COR-L47 (cell line): ENCODE data around the gene LEPR.
"Not testable (repeated sequence)": the region's sequence is repeated elsewhere in the genome, so short reads cannot be mapped to it uniquely, and the experiment has no call there.

ENCODE experiments used
- DNase-seq: peaks from one replicate; lab custom pipeline; 2025; lab: John Stamatoyannopoulos, UW

LEPR gene

GRCh38 chr1:65435987-65436386 lies 15.5 kb downstream of the LEPR start:
- no peak for DNase-seq

DNA sequence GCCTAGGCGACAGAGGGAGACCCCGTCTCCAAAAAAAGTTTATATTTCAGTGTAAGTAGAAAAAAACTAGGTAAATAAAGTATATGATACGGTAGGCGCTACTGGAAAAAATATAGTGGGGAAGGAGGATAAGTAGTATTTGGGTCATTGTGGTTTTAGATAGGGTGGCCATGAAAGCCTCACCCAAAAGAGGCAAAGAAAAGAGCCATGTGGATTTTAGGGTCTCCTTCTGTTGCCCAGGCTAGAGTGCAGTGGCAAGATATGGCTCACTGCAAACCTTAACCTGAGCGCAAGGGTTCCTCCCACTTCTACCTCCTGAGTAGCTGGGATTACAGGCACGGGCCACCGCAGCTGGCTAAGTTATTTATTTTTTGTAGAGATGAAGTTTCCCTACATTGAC lies 17.1 kb downstream of the LEPR start:
- no peak for DNase-seq

GRCh38 chr1:65440322-65440900 lies 19.9 kb downstream of the LEPR start:
- no peak for DNase-seq

- no peak for DNase-seq
These were observed 20.4 kb downstream of the LEPR start for GRCh38 chr1:65440915-65441314.

DNA sequence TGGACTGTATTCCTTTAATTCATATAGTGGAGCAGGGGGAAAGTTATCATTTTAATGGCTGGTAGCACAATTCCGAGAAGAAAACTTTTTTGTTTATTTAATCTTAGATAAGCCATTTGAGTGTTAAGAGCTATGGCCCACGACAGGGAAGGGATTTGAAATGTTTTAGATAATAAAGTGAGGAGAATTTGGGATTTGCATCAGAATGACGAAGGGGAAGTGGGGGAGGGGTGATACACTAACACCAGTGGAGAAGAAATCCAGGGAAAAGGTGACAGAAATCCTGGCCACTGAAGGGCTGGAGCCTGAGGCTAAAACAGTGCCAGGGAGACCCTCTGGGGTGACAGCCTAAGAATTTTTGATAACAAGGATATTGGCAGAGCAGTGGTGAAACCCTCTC lies 21.0 kb downstream of the LEPR start:
- no peak for DNase-seq

DNA sequence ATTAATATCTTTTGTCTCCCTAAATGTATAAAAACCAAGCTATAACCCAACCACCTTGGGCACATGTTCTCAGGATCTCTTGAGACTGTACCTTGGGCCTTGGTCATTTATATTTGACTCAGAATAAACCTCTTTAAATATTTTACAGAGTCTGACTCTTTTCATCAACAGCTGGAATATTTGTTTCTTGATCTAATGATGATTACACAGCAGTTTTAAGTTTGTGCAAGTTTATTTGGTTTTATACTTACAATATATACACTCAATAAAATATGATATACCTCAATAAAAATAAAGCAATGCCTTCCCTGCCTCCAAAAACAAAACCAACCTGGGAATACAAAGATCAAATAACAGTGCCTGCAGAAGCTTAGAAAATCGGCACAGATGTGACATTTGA lies 22.0 kb downstream of the LEPR start:
- no peak for DNase-seq

DNA sequence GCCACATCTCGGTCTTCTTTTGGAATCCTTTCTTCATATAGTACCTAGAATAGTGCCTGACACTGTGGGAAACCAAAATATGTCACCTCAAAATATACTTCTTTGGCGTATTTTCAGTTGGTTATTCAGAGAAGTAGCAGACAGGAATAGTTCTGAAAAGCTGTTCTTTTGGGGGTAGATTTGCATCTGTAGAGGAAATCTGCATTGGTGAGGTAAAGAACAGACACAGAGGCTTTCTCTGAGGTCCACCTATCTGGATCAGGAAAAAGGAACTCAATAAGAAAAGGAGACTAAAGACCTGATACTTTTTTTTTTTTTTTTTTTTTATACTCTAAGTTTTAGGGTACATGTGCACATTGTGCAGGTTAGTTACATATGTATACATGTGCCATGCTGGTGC lies 23.2 kb downstream of the LEPR start:
- no peak for DNase-seq

DNA sequence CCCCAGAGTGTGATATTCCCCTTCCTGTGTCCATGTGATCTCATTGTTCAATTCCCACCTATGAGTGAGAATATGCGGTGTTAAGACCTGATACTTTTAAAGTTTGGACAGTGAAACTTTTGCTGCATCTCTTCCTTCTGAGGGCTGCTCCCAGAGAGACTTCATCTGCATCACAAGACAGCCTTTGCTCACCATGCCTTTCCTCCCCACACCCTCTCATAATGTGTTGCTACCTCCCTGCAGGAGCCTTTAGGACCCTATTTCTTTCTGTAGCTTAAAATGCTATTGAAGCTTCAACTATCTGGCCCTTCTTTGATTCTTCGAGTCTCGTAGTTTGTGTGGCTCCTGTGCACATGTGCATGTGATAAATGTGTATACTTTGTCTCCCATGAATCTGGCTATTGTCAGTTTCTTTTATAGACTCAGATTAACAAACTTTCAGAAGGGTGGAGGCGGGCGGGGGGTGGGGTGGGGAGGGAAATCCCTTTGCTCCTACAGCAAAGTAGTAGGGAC lies 23.7 kb downstream of the LEPR start:
- no peak for DNase-seq

- DNase-seq: no peak
These were observed 25.4 kb downstream of the LEPR start for GRCh38 chr1:65445837-65446236.

DNA sequence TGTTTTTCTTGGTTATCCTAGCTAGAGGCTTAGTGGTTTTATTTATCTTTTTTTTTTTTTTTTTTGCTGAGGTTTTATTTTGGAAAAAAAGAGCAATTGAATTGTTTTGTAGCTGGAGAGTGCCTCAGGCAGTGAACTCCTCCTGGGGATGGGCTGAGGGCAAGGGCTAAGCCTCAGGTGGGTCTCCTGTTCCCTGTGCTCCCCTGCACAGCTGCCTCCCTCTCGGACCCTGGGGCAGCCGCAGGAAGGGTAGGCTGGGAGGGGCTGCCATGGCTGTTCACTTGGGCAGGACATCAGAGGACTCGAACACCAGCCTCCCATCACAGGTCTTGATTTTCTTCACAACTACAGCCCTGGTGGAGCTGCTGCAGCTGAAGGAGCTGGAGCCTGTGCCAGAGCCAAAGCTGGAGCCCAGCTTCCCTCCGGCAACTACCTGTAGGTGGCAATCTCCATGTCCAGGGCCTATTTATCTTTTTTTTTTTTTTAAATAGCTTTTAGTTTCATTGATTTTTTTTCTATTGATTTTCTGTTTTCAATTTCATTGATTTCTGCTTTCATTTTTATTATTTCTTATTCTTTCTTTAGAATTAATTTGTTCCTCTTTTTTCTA lies 28.9 kb downstream of the LEPR start:
- DNase-seq: no peak

DNA sequence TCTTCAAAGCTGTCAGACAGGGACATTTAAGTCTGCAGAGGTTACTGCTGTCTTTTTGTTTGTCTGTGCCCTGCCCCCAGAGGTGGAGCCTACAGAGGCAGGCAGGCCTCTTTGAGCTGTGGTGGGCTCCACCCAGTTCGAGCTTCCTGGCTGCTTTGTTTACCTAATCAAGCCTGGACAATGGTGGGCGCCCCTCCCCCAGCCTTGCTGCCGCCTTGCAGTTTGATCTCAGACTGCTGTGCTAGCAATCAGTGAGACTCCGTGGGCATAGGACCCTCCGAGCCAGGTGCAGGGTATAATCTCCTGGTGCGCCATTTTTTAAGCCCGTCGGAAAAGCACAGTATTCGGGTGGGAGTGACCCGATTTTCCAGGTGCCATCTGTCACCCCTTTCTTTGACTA lies 35.2 kb downstream of the LEPR start:
- DNase-seq: not testable (repeated sequence)

- no peak for DNase-seq
These were observed 36.0 kb downstream of the LEPR start for GRCh38 chr1:65456481-65456880.

DNA sequence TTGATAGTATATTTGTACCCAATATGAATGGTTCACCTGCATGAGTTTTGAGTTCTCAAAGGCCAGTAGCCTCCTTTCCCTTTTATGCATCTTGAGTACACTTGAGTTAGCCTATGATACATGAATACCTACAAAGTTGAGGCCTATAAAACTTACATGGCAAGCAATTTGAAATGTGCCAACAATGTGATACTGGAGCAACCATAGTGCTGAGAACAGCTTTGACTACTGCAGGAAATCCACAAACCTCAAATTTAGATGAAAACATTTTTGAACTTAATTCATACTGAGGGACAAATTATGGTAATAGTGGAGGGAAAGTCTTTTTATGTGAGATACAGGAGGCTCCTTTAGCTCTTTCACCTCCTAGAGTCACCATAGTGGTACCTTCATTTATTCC lies 37.4 kb downstream of the LEPR start:
- no peak for DNase-seq

GRCh38 chr1:65458730-65459396 lies 38.4 kb downstream of the LEPR start:
- DNase-seq: no peak

DNA sequence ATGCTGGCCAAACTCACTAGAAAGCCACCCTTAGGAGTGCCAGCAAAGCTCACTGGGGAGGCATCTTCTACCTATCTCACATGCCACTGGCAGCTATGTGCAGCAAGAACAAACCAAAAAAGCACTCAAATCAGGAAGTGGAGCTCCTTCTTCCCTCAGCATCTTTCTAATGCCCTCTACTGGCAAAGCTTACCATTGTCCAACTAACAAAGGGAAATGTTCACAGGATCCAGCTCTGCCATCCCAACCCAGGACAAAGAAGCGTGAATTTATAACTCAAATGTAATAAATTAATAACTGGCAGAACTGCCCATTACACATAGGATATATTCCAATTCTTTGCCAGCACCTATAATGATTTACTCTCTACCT lies 38.9 kb downstream of the LEPR start:
- peak; percentile 10 for DNase-seq

- not testable (repeated sequence) for DNase-seq
These were observed 45.4 kb downstream of the LEPR start for GRCh38 chr1:65465837-65466236.

GRCh38 chr1:65467536-65467935 lies 47.1 kb downstream of the LEPR start:
- peak; percentile 8 for DNase-seq

DNA sequence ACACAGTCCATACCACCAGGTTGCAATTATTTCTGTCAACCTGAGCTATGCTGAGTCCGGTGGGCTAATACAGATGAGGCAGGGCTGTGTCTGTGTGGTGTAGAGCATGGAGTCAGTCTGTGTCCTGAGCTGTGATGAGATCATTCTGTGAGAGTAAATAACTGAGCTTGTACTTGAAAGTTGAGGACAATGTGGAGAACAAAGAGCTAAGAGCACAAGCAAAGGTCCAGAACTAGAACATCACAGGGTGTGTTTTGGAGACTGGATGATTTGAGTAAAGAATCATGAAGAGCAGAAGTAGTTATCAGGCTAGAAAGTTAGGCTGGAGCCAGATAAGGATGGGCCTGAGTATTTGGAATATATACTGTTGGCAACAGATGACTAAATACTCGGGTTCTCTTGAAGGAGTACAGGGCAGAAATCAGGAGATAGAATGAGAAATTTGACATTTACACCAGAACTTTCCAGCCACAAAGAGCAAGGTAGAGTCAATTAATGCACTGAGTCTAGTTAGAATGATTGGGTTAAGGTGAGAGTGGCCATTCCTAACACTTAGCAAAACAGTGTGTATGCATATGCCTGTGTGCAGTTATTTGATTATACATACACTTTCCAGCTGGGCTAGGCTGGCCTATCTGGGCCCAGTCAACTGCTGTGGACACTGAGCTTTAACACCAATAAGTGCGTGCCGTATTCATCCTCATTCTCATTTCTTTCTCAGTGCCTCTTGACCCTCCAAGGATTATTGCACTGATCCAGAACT lies 48.8 kb downstream of the LEPR start:
- no peak for DNase-seq

DNA sequence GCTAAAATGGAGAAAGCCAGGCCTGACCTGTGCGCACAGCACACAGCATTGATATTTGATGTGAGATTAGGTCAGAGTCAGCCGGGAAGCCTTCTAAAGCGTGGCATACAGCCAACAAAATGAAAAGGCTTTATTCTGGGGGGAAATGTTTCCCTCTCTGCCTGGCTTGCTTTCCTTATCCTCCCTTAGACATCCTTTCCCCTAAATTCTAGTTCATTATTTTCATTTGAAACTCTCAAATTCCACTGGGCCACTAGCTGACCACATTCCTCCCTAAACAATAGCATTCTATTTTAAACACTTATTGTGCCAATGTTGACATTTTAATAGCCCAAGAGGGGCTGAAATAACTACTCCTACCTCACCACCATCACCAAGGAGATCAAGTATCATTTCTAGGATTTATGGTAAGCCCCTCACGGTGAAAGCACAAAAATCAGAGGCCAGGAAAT lies 49.4 kb downstream of the LEPR start:
- no peak for DNase-seq
